T-helper 17 cell (primary cell): ENCODE measurements around the gene AFF2. TPM values are rescaled to one million over a fixed set of nuclear protein-coding genes. Genes with fewer than 3 reads are reported as not detected.

ENCODE experiments used
- ATAC-seq: fragments of 150-1000 bp; cut with Tn5 transposase; 2 replicates; pipeline ENCODE4 v1.10.0; 2021; ENCODE audit warnings: mild to moderate bottlenecking, moderate library complexity
- DNase-seq, 3 donors: peaks; one replicate each; pipeline versions ENCODE4 v3.0.0 to v3.0.0-alpha.2; 2020 to 2021
- H3K9me3 ChIP-seq: one replicate; pipeline ENCODE4 v1.7.0; 2013; ENCODE audit warnings: low read length, mild to moderate bottlenecking; ENCODE audit not compliant: control insufficient read depth, poor library complexity, severe bottlenecking
- H3K27ac Mint-ChIP-seq: one replicate; pipeline ENCODE4 v1.8.0; 2022; ENCODE audit warnings: mild to moderate bottlenecking, moderate library complexity, mixed read lengths
- H3K27me3 Mint-ChIP-seq: one replicate; pipeline ENCODE4 v1.8.0; 2022; ENCODE audit warnings: mixed read lengths
- H3K36me3 Mint-ChIP-seq: one replicate; pipeline ENCODE4 v1.8.0; 2022; ENCODE audit warnings: low read depth, mixed read lengths
- H3K4me1 Mint-ChIP-seq: one replicate; pipeline ENCODE4 v1.8.0; 2022; ENCODE audit warnings: mild to moderate bottlenecking, mixed read lengths
- H3K4me3 Mint-ChIP-seq: one replicate; pipeline ENCODE4 v1.8.0; 2022; ENCODE audit warnings: mild to moderate bottlenecking, moderate library complexity, mixed read lengths
- total RNA-seq, 4 donors: library from RNA in 2 of 4; stranded (reverse) in 2 of 4; gene quantifications; one replicate each; pipeline ENCODE4 v1.2.3 and lab custom pipeline; 2022 to 2026

AFF2 gene
- total RNA-seq, 2 donors from 2014 or later = 0.31 to 0.90 TPM

- Mint-ChIP-seq H3K4me1 (no peaks in the 10 kb centered on the region), H3K27me3 (no peaks in the 10 kb centered on the region), H3K27ac (no peak overlapping the region), H3K36me3 (no peaks in the 10 kb centered on the region), H3K4me3 (no peak overlapping the region)
- H3K9me3 ChIP-seq = no peaks in the 10 kb centered on the region
- DNase-seq = no peak
- no peak for ATAC-seq
Measured at GRCh38 chrX:148784856-148785255, 284.4 kb downstream of the AFF2 start.

- ATAC-seq = no peak
- no peaks in the 10 kb centered on the region for H3K9me3 ChIP-seq
- no peak overlapping the region for H3K4me3 Mint-ChIP-seq
- no peaks in the 10 kb centered on the region for H3K27me3 Mint-ChIP-seq
- no peaks in the 10 kb centered on the region for H3K36me3 Mint-ChIP-seq
- DNase-seq = no peak
- H3K27ac Mint-ChIP-seq = no peak overlapping the region
- H3K4me1 Mint-ChIP-seq = no peaks in the 10 kb centered on the region
Measured at GRCh38 chrX:148785256-148785655, 284.8 kb downstream of the AFF2 start.

GRCh38 chrX:148788449-148788848, 288.0 kb downstream of the AFF2 start:
- Mint-ChIP-seq H3K27me3 (no peaks in the 10 kb centered on the region), H3K36me3 (no peaks in the 10 kb centered on the region), H3K4me3 (no peak overlapping the region), H3K4me1 (no peaks in the 10 kb centered on the region), H3K27ac (no peak overlapping the region)
- ATAC-seq (no peak), DNase-seq (no peak)
- H3K9me3 ChIP-seq = no peaks in the 10 kb centered on the region

GRCh38 chrX:148794350-148794749, 293.9 kb downstream of the AFF2 start:
- H3K4me3 Mint-ChIP-seq = no peak overlapping the region
- ATAC-seq = no peak
- no peaks in the 10 kb centered on the region for H3K27me3 Mint-ChIP-seq
- no peaks in the 10 kb centered on the region for H3K36me3 Mint-ChIP-seq
- no peak overlapping the region for H3K27ac Mint-ChIP-seq
- H3K4me1 Mint-ChIP-seq = no peaks in the 10 kb centered on the region
- no peak for DNase-seq
- H3K9me3 ChIP-seq = no peaks in the 10 kb centered on the region

DNA sequence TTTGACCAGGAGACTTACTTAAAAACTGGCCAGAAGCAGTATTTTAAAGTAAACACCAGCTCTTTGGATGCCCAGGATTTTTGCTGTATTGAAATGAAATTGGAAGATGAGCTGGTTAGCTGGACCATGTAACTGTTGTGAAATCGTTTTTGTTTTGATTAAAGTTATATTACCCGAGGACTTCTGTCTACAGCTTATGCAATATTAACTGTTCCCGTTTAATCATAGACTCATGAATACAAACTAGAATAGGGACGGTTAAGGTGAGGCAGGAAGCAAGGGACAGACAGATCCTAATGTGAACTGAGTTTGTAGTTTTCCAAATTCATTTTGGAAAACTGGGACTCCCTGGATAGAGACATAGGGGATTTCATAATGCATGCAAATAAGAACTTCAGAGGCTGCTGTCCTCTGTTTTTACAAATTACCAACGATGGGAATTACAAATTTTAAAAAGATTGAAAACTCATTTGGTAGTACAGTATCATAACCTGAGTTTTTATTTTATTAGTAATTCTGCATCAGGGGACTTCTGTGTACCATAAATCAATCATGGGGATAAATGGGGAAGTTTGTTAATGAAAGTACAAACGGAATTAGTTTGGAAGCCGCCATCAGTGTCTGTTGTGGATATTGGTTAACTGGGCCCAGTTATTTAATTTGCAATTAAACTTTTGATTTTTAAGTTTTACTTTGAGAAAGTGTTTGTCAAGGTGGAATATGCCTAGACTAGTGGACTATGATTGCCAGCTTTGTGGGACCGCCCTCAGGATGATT, 304.4 kb downstream of the AFF2 start:
- Mint-ChIP-seq H3K27ac (no peak overlapping the region), H3K27me3 (no peaks in the 10 kb centered on the region)
- no peak for ATAC-seq

GRCh38 chrX:148806145-148806870, 305.9 kb downstream of the AFF2 start:
- no peak overlapping the region for H3K27ac Mint-ChIP-seq
- DNase-seq (no peak), ATAC-seq (no peak)
- no peaks in the 10 kb centered on the region for H3K36me3 Mint-ChIP-seq
- no peaks in the 10 kb centered on the region for H3K9me3 ChIP-seq
- H3K4me3 Mint-ChIP-seq = no peak overlapping the region
- no peaks in the 10 kb centered on the region for H3K27me3 Mint-ChIP-seq
- no peaks in the 10 kb centered on the region for H3K4me1 Mint-ChIP-seq

More for the DNA sequence above, 304.4 kb downstream of the AFF2 start:
- no peaks in the 10 kb centered on the region for H3K9me3 ChIP-seq
- Mint-ChIP-seq H3K36me3 (no peaks in the 10 kb centered on the region), H3K4me3 (no peak overlapping the region), H3K4me1 (no peaks in the 10 kb centered on the region)
- no peak for DNase-seq

GRCh38 chrX:148808833-148809232, 308.4 kb downstream of the AFF2 start:
- DNase-seq (no peak), ATAC-seq (no peak)
- Mint-ChIP-seq H3K27ac (no peak overlapping the region), H3K27me3 (no peaks in the 10 kb centered on the region), H3K36me3 (no peaks in the 10 kb centered on the region), H3K4me3 (no peak overlapping the region), H3K4me1 (no peaks in the 10 kb centered on the region)
- no peaks in the 10 kb centered on the region for H3K9me3 ChIP-seq

GRCh38 chrX:148811236-148811635, 310.8 kb downstream of the AFF2 start:
- no peaks in the 10 kb centered on the region for H3K9me3 ChIP-seq
- H3K4me3 Mint-ChIP-seq = no peak overlapping the region
- no peaks in the 10 kb centered on the region for H3K36me3 Mint-ChIP-seq
- no peaks in the 10 kb centered on the region for H3K4me1 Mint-ChIP-seq
- no peak overlapping the region for H3K27ac Mint-ChIP-seq
- ATAC-seq = no peak
- DNase-seq = no peak
- no peaks in the 10 kb centered on the region for H3K27me3 Mint-ChIP-seq

- H3K27me3 Mint-ChIP-seq = no peaks in the 10 kb centered on the region
- no peak overlapping the region for H3K4me3 Mint-ChIP-seq
- no peak overlapping the region for H3K27ac Mint-ChIP-seq
- ATAC-seq = no peak
- H3K4me1 Mint-ChIP-seq = no peaks in the 10 kb centered on the region
- no peaks in the 10 kb centered on the region for H3K36me3 Mint-ChIP-seq
- DNase-seq = no peak
- no peaks in the 10 kb centered on the region for H3K9me3 ChIP-seq
Measured at GRCh38 chrX:148813422-148813821, 313.0 kb downstream of the AFF2 start.

GRCh38 chrX:148813967-148814366, 313.6 kb downstream of the AFF2 start:
- Mint-ChIP-seq H3K36me3 (no peaks in the 10 kb centered on the region), H3K27ac (no peak overlapping the region), H3K4me3 (no peak overlapping the region), H3K27me3 (no peaks in the 10 kb centered on the region), H3K4me1 (no peaks in the 10 kb centered on the region)
- H3K9me3 ChIP-seq = no peaks in the 10 kb centered on the region
- ATAC-seq (no peak), DNase-seq (no peak)

GRCh38 chrX:148815218-148815961, 315.0 kb downstream of the AFF2 start:
- DNase-seq = no peak
- no peaks in the 10 kb centered on the region for H3K36me3 Mint-ChIP-seq
- H3K27me3 Mint-ChIP-seq = no peaks in the 10 kb centered on the region
- H3K4me1 Mint-ChIP-seq = no peaks in the 10 kb centered on the region
- H3K9me3 ChIP-seq = no peaks in the 10 kb centered on the region
- ATAC-seq = no peak
- H3K27ac Mint-ChIP-seq = no peak overlapping the region
- no peak overlapping the region for H3K4me3 Mint-ChIP-seq

GRCh38 chrX:148823986-148824385, 323.6 kb downstream of the AFF2 start:
- no peaks in the 10 kb centered on the region for H3K4me1 Mint-ChIP-seq
- no peaks in the 10 kb centered on the region for H3K27me3 Mint-ChIP-seq
- ATAC-seq = no peak
- H3K9me3 ChIP-seq = no peaks in the 10 kb centered on the region
- H3K4me3 Mint-ChIP-seq = no peak overlapping the region
- no peaks in the 10 kb centered on the region for H3K36me3 Mint-ChIP-seq
- no peak overlapping the region for H3K27ac Mint-ChIP-seq
- no peak for DNase-seq

DNA sequence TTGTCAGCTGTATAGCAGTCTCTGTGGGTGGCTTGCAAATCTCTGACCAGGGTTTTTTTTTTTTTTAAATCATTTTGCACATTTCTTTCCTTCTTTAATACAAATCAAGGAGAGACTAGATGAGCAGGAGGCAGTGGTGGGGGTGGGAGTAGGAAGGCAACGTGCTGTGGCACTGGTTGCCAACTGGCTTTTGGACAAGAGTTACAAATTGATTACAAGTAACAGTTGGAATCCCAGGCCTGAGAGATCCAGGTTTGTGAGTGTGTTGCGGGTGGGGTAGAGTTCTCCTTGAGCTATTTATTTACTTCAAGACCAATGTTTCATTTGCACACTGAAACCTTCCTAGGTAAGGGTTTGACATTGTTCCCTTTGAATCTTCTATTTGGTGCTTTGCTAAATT, 325.3 kb downstream of the AFF2 start:
- no peak overlapping the region for H3K4me3 Mint-ChIP-seq
- no peaks in the 10 kb centered on the region for H3K27me3 Mint-ChIP-seq
- ATAC-seq (no peak), DNase-seq (no peak)
- H3K36me3 Mint-ChIP-seq = no peaks in the 10 kb centered on the region
- H3K27ac Mint-ChIP-seq = no peak overlapping the region
- H3K9me3 ChIP-seq = no peaks in the 10 kb centered on the region
- no peaks in the 10 kb centered on the region for H3K4me1 Mint-ChIP-seq
